GM04504 (cell line): ENCODE measurements around the gene TECPR2.

Experiments
- DNase-seq: peaks from one replicate; pipeline ENCODE4 v3.0.0-alpha.2; 2012; ENCODE audit warnings: low read depth

TECPR2 gene

GRCh38 chr14:102464846-102465341 lies 102.2 kb downstream of the TECPR2 start:
- DNase-seq, result no peak

- DNase-seq, result no peak
These were observed 106.5 kb downstream of the TECPR2 start for GRCh38 chr14:102469261-102469660.

- DNase-seq, result no peak
These were observed 109.4 kb downstream of the TECPR2 start for GRCh38 chr14:102471921-102472790.

- DNase-seq, result no peak
These were observed 110.0 kb downstream of the TECPR2 start for GRCh38 chr14:102472791-102473150.

- DNase-seq, result no peak
These were observed 110.8 kb downstream of the TECPR2 start for GRCh38 chr14:102473559-102473958.

- DNase-seq, result peak; percentile 60
These were observed 112.2 kb downstream of the TECPR2 start for GRCh38 chr14:102474934-102475333.

- DNase-seq, result no peak
These were observed 116.4 kb downstream of the TECPR2 start for GRCh38 chr14:102479107-102479506.

- DNase-seq, result no peak
These were observed 117.0 kb downstream of the TECPR2 start for GRCh38 chr14:102479777-102480176.

GRCh38 chr14:102481371-102481770 lies 118.6 kb downstream of the TECPR2 start:
- DNase-seq, result no peak

GRCh38 chr14:102481791-102482238 lies 119.1 kb downstream of the TECPR2 start:
- DNase-seq, result peak; percentile 3

- DNase-seq, result no peak
These were observed 121.6 kb downstream of the TECPR2 start for GRCh38 chr14:102484316-102484715.

GRCh38 chr14:102485693-102486512 lies 123.2 kb downstream of the TECPR2 start:
- DNase-seq, result no peak

GRCh38 chr14:102486513-102487203 lies 123.9 kb downstream of the TECPR2 start:
- DNase-seq, result no peak

GRCh38 chr14:102487204-102487577 lies 124.5 kb downstream of the TECPR2 start:
- no peak for DNase-seq

- no peak for DNase-seq
These were observed 127.7 kb downstream of the TECPR2 start for GRCh38 chr14:102490456-102490855.

- no peak for DNase-seq
These were observed 128.6 kb downstream of the TECPR2 start for GRCh38 chr14:102491366-102491765.

- DNase-seq, result no peak
These were observed 129.2 kb downstream of the TECPR2 start for GRCh38 chr14:102491786-102492530.

- no peak for DNase-seq
These were observed 129.8 kb downstream of the TECPR2 start for GRCh38 chr14:102492531-102492910.

- no peak for DNase-seq
These were observed 130.4 kb downstream of the TECPR2 start for GRCh38 chr14:102493096-102493495.

GRCh38 chr14:102493585-102493984 lies 130.8 kb downstream of the TECPR2 start:
- no peak for DNase-seq

- no peak for DNase-seq
These were observed 133.0 kb downstream of the TECPR2 start for GRCh38 chr14:102495491-102496330.
